CD14-positive monocyte (primary cell): ENCODE results near the gene MALRD1. TPM values are rescaled to one million over a fixed set of nuclear protein-coding genes. Genes with fewer than 3 reads are reported as not detected.

ENCODE experiments used
- DNase-seq, 3 donors: peaks; one replicate each; pipeline ENCODE4 v3.0.0-alpha.2; 2011 to 2022
- H2AFZ ChIP-seq: 2 replicates; pipeline ENCODE4 v1.6.0; 2012; ENCODE audit warnings: mild to moderate bottlenecking, low read depth, low read length, inconsistent platforms; ENCODE audit not compliant: insufficient read depth, poor library complexity, severe bottlenecking
- H3K27ac ChIP-seq, 2 donors: 1 replicate in 1 of 2; 2 replicates in 1 of 2; pipeline ENCODE4 v1.5.1; 2012 to 2013; ENCODE audit warnings: low read length in 2 of 2, control low read depth in 1 of 2, inconsistent platforms in 1 of 2, low read depth in 1 of 2, mild to moderate bottlenecking in 1 of 2
- H3K27me3 ChIP-seq, 2 donors: one replicate each; pipeline versions ENCODE4 v1.6.0 to v1.6.1; 2011 to 2013; ENCODE audit warnings: low read length in 2 of 2; ENCODE audit not compliant: control insufficient read depth in 2 of 2, insufficient read depth in 2 of 2
- H3K36me3 ChIP-seq, 2 donors: replicated peaks in 1 of 2; 1 replicate in 1 of 2; 2 replicates in 1 of 2; pipeline versions ENCODE4 v1.5.1 to v1.6.1; 2012 to 2013; ENCODE audit warnings: low read length in 2 of 2, control low read depth in 1 of 2, inconsistent platforms in 1 of 2, mild to moderate bottlenecking in 1 of 2; ENCODE audit not compliant: insufficient read depth in 2 of 2, control insufficient read depth in 1 of 2
- H3K4me1 ChIP-seq, 2 donors: 1 replicate in 1 of 2; 2 replicates in 1 of 2; pipeline versions ENCODE4 v1.5.1 to v1.6.1; 2012 to 2013; ENCODE audit warnings: low read length in 2 of 2, control low read depth in 1 of 2, inconsistent platforms in 1 of 2, mild to moderate bottlenecking in 1 of 2, moderate library complexity in 1 of 2; ENCODE audit not compliant: insufficient read depth in 2 of 2, control insufficient read depth in 1 of 2
- H3K4me2 ChIP-seq: replicated peaks from 2 replicates; pipeline ENCODE3; 2012; ENCODE audit warnings: low read length, moderate library complexity, mild to moderate bottlenecking; ENCODE audit not compliant: poor library complexity, severe bottlenecking; ENCODE audit errors: extremely low read depth
- H3K4me3 ChIP-seq, 3 experiments: fragments of 200-600 bp in 1 of 3; sonication (generic) in 1 of 3; replicated peaks in 1 of 3; 1 replicate in 2 of 3; 2 replicates in 1 of 3; pipeline ENCODE4 v1.5.1; 2011 to 2013; ENCODE audit warnings: low read length in 3 of 3, mild to moderate bottlenecking in 3 of 3, control low read depth in 2 of 3, low read depth in 2 of 3, inconsistent platforms in 1 of 3, moderate library complexity in 1 of 3
- H3K79me2 ChIP-seq: 2 replicates; pipeline ENCODE4 v1.6.0; 2012; ENCODE audit warnings: mild to moderate bottlenecking, control low read depth, inconsistent platforms, low read length, moderate library complexity; ENCODE audit not compliant: insufficient read depth
- H3K9ac ChIP-seq: 2 replicates; pipeline ENCODE4 v1.6.0; 2017; ENCODE audit warnings: low read length, mild to moderate bottlenecking; ENCODE audit not compliant: insufficient read depth, poor library complexity, severe bottlenecking
- H3K9me3 ChIP-seq, 2 donors: replicated peaks in 1 of 2; 1 replicate in 1 of 2; 2 replicates in 1 of 2; pipeline versions ENCODE4 v1.5.1 to v1.6.1; 2012 to 2013; ENCODE audit warnings: low read length in 2 of 2, control low read depth in 1 of 2; ENCODE audit not compliant: control insufficient read depth in 1 of 2, insufficient read depth in 1 of 2
- H4K20me1 ChIP-seq: 2 replicates; pipeline ENCODE4 v1.6.0; 2012; ENCODE audit warnings: mild to moderate bottlenecking, low read length, control low read depth, moderate library complexity; ENCODE audit not compliant: insufficient read depth
- H3K27ac Mint-ChIP-seq, 7 donors: one replicate each; pipeline ENCODE4 v1.8.0; 2020; ENCODE audit warnings: mild to moderate bottlenecking in 7 of 7, mixed read lengths in 7 of 7, moderate library complexity in 6 of 7, inconsistent platforms in 2 of 7
- H3K27me3 Mint-ChIP-seq, 3 donors: one replicate each; pipeline ENCODE4 v1.8.0; 2021 to 2022; ENCODE audit warnings: low read depth in 3 of 3, mild to moderate bottlenecking in 3 of 3, mixed read lengths in 3 of 3, moderate library complexity in 3 of 3, inconsistent platforms in 1 of 3
- H3K36me3 Mint-ChIP-seq, 2 donors: one replicate each; pipeline ENCODE4 v1.8.0; 2020; ENCODE audit warnings: mixed read lengths in 2 of 2, inconsistent platforms in 1 of 2, mild to moderate bottlenecking in 1 of 2
- H3K4me1 Mint-ChIP-seq: one replicate; pipeline ENCODE4 v1.8.0; 2020; ENCODE audit warnings: mild to moderate bottlenecking, mixed read lengths
- H3K4me3 Mint-ChIP-seq, 2 donors: one replicate each; pipeline ENCODE4 v1.8.0; 2020; ENCODE audit warnings: mild to moderate bottlenecking in 2 of 2, mixed read lengths in 2 of 2, moderate library complexity in 1 of 2
- H3K9me3 Mint-ChIP-seq, 7 donors: one replicate each; pipeline ENCODE4 v1.8.0; 2020 to 2022; ENCODE audit warnings: mixed read lengths in 7 of 7, mild to moderate bottlenecking in 6 of 7, moderate library complexity in 6 of 7, inconsistent platforms in 2 of 7
- WGBS: methylation state at CpG from one replicate; pipeline ENCODE4 v1.1.5; 2013; ENCODE audit warnings: missing lambda C conversion rate; ENCODE audit not compliant: insufficient coverage; 5-methylcytosine and 5-hydroxymethylcytosine counted together
- intact Hi-C, 2 donors: fragments of 100-400 bp; cut with micrococcal nuclease; formaldehyde crosslinking; loops; one replicate each; pipeline versions ENCODE4 v1.15.0 to v1.15.1; 2023
- polyA plus RNA-seq, 3 donors: library from polyadenylated mRNA; depleted of rRNA in 1 of 3; unstranded in 2 of 3; stranded (reverse) in 1 of 3; fragments of 300-500 nt in 2 of 3; fragments of >200 nt in 1 of 3; fragmentation: Illumina TruSeq in 2 of 3; gene quantifications; 1 replicate in 2 of 3; 2 replicates in 1 of 3; pipeline ENCODE4 v1.2.3, GENCODE V29; 2012 to 2021
- TF ChIP-seq, protein P1 (sequence below): fragments of 200-600 bp; IDR thresholded peaks from one replicate; pipeline ENCODE4 v1.8.0; 2022; ENCODE audit warnings: antibody characterized with exemption, mild to moderate bottlenecking

Gene MALRD1
- polyA plus RNA-seq, 3 donors: not detected

DNA sequence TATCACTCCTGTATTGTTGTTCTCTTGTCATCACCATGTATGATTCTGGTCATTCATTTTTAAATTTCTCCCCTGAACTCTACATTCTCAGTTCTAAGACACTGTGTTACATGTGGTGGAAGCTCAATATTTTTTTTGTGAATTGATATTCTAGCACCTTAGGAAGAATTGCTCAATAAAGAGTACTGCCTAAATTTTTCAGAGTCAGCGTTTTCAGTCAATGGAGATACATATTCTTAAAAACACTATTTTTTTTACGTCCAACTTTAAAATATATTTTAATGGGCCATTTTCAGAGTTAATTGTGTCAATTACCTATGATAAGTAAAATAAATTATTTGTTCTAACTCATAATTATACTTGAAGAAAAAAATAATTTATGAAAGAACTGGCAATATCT lies 557.2 kb downstream of the MALRD1 start:
- H3K4me3 ChIP-seq: no peak overlapping the region
- H3K9me3 ChIP-seq: no peaks in the 10 kb centered on the region
- H3K4me2 ChIP-seq: no peak overlapping the region
- intact Hi-C loops: no loop called here
- no peaks in the 10 kb centered on the region for H3K27me3 Mint-ChIP-seq
- H4K20me1 ChIP-seq: no peaks in the 10 kb centered on the region
- H2AFZ ChIP-seq: no peak overlapping the region
- no peaks in the 10 kb centered on the region for H3K36me3 Mint-ChIP-seq
- no peaks in the 10 kb centered on the region for H3K79me2 ChIP-seq
- TF ChIP-seq, protein P1, sequence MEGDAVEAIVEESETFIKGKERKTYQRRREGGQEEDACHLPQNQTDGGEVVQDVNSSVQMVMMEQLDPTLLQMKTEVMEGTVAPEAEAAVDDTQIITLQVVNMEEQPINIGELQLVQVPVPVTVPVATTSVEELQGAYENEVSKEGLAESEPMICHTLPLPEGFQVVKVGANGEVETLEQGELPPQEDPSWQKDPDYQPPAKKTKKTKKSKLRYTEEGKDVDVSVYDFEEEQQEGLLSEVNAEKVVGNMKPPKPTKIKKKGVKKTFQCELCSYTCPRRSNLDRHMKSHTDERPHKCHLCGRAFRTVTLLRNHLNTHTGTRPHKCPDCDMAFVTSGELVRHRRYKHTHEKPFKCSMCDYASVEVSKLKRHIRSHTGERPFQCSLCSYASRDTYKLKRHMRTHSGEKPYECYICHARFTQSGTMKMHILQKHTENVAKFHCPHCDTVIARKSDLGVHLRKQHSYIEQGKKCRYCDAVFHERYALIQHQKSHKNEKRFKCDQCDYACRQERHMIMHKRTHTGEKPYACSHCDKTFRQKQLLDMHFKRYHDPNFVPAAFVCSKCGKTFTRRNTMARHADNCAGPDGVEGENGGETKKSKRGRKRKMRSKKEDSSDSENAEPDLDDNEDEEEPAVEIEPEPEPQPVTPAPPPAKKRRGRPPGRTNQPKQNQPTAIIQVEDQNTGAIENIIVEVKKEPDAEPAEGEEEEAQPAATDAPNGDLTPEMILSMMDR: no peak
- no peak overlapping the region for H3K9ac ChIP-seq
- H3K4me3 Mint-ChIP-seq: no peak overlapping the region
- no peak overlapping the region for H3K27ac Mint-ChIP-seq
- H3K4me1 Mint-ChIP-seq: no peaks in the 10 kb centered on the region
- no peaks in the 10 kb centered on the region for H3K27me3 ChIP-seq
- WGBS: no CpG with 5 or more reads among the region's 2 CpGs
- DNase-seq: no peak
- H3K36me3 ChIP-seq: no peaks in the 10 kb centered on the region
- no peak overlapping the region for H3K27ac ChIP-seq
- no peaks in the 10 kb centered on the region for H3K4me1 ChIP-seq
- peaks cover 0 to 5% (median 2%) of the 10 kb centered on the region in 7 donors for H3K9me3 Mint-ChIP-seq

GRCh38 chr10:19606968-19607367 lies 558.4 kb downstream of the MALRD1 start:
- Mint-ChIP-seq H3K36me3 (no peaks in the 10 kb centered on the region), H3K4me3 (no peak overlapping the region), H3K9me3 (peaks cover 0 to 5% (median 2%) of the 10 kb centered on the region in 7 donors), H3K4me1 (no peaks in the 10 kb centered on the region), H3K27ac (peak overlapping the region in 1 of 7 donors; percentile 10), H3K27me3 (no peaks in the 10 kb centered on the region)
- TF ChIP-seq, protein P1: no peak
- no peak overlapping the region for H3K4me2 ChIP-seq
- H3K27ac ChIP-seq: no peak overlapping the region
- no peaks in the 10 kb centered on the region for H3K27me3 ChIP-seq
- H4K20me1 ChIP-seq: no peaks in the 10 kb centered on the region
- H3K36me3 ChIP-seq: no peaks in the 10 kb centered on the region
- DNase-seq: no peak
- 95% methylated on average over 4 of the region's 4 CpGs for WGBS
- H3K9ac ChIP-seq: no peak overlapping the region
- no peaks in the 10 kb centered on the region for H3K79me2 ChIP-seq
- intact Hi-C loops: no loop called here
- H3K4me1 ChIP-seq: no peaks in the 10 kb centered on the region
- H2AFZ ChIP-seq: no peak overlapping the region
- H3K9me3 ChIP-seq: no peaks in the 10 kb centered on the region
- H3K4me3 ChIP-seq: no peak overlapping the region
